HCT116 (cell line): ENCODE measurements around the gene TMEM82.

Source experiments
- EZH2 ChIP-seq: fragments of 200-600 bp; sonication (generic); IDR thresholded peaks from 2 replicates; pipeline ENCODE4 v1.6.1; 2017; ENCODE audit warnings: antibody characterized with exemption, mixed run types
- EZH2phosphoT487 ChIP-seq: fragments of 200-600 bp; IDR thresholded peaks from 2 replicates; pipeline ENCODE4 v1.6.1; 2018; ENCODE audit warnings: antibody characterized with exemption, borderline replicate concordance
- POLR2A ChIP-seq: IDR thresholded peaks from 2 replicates; pipeline ENCODE4 v1.7.0; 2011; ENCODE audit warnings: borderline replicate concordance; ENCODE audit not compliant: insufficient read depth, insufficient read length; ENCODE audit errors: extremely low read depth
- SRF ChIP-seq: IDR thresholded peaks from 2 replicates; pipeline ENCODE4 v1.6.1; 2012; ENCODE audit warnings: low read depth
- TCF7L2 ChIP-seq: IDR thresholded peaks from 2 replicates; pipeline ENCODE4 v1.7.0; 2011; ENCODE audit warnings: borderline replicate concordance, inconsistent platforms; ENCODE audit not compliant: insufficient read depth, insufficient read length; ENCODE audit errors: extremely low read depth
- ZNF274 ChIP-seq: fragments of 200-500 bp; sonication (Bioruptor generic); IDR thresholded peaks from 2 replicates; pipeline ENCODE4 v1.6.1; 2014; ENCODE audit warnings: mild to moderate bottlenecking, low read depth, low read length, inconsistent platforms
- TF ChIP-seq, protein P1 (sequence below), 3 experiments: fragments of 200-600 bp in 1 of 3; sonication (generic) in 1 of 3; IDR thresholded peaks in 2 of 3; conservative IDR thresholded peaks in 1 of 3; 2 replicates each; pipeline ENCODE4 v1.5.1; 2012 to 2017; ENCODE audit warnings: low read depth in 2 of 3, low read length in 2 of 3, antibody characterized with exemption in 1 of 3, borderline replicate concordance in 1 of 3, control low read depth in 1 of 3, mild to moderate bottlenecking in 1 of 3, mixed read lengths in 1 of 3, mixed run types in 1 of 3, moderate library complexity in 1 of 3; ENCODE audit not compliant: insufficient read depth in 1 of 3
- TF ChIP-seq, protein P2 (sequence below): IDR thresholded peaks from 2 replicates; pipeline ENCODE4 v1.6.1; 2012
- TF ChIP-seq, protein P3 (sequence below): IDR thresholded peaks from 2 replicates; pipeline ENCODE4 v1.6.1; 2012; ENCODE audit warnings: low read depth
- TF ChIP-seq, protein P4 (sequence below): IDR thresholded peaks from 2 replicates; pipeline ENCODE4 v1.6.1; 2011; ENCODE audit warnings: mild to moderate bottlenecking, low read length, moderate library complexity; ENCODE audit not compliant: insufficient replicate concordance; ENCODE audit errors: extremely low read depth

DNA sequence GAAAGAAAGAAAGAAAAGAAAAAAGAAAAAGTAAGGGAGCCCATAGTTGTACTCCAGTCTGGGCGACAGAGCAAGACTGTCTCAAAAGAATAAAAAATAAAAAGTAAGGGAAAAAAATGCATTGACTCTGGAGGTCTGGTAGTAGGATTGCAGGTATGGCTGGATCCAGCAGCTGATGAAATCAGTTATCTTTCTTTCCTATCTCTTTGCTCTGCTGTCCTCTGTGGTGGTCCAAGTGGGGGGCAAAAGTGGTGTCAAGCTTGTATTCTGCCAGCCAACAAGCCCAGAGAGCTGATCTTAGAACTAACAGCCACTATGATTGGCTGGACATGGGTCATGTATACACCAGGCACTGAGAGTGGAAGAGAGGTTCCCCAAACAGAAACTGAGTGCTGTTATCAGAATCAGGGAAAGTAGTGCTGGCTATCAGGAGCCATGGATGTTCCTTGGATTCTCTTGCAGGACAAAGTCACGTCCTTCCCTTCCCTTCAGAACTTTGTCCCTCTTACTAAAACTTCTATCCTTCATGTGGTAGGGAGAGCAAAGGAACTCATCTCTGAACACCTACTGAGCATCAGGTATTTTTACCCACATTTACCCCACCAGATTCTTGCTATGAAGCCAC lies 12.8 kb downstream of the TMEM82 start:
- TF ChIP-seq SRF (no peak), EZH2phosphoT487 (no peak), ZNF274 (no peak), POLR2A (no peak), EZH2 (no peak), TCF7L2 (no peak)
- TF ChIP-seq, protein P1, sequence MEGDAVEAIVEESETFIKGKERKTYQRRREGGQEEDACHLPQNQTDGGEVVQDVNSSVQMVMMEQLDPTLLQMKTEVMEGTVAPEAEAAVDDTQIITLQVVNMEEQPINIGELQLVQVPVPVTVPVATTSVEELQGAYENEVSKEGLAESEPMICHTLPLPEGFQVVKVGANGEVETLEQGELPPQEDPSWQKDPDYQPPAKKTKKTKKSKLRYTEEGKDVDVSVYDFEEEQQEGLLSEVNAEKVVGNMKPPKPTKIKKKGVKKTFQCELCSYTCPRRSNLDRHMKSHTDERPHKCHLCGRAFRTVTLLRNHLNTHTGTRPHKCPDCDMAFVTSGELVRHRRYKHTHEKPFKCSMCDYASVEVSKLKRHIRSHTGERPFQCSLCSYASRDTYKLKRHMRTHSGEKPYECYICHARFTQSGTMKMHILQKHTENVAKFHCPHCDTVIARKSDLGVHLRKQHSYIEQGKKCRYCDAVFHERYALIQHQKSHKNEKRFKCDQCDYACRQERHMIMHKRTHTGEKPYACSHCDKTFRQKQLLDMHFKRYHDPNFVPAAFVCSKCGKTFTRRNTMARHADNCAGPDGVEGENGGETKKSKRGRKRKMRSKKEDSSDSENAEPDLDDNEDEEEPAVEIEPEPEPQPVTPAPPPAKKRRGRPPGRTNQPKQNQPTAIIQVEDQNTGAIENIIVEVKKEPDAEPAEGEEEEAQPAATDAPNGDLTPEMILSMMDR (IDR thresholded peaks at IDR 0.05 in 2 of 3, conservative IDR thresholded peaks at IDR 0.05 in 1 of 3; ENCODE audit: borderline replicate concordance in 1 of 3, insufficient read depth in 1 of 3, low read depth in 2 of 3, low read length in 2 of 3), result no peak
- TF ChIP-seq, protein P2, sequence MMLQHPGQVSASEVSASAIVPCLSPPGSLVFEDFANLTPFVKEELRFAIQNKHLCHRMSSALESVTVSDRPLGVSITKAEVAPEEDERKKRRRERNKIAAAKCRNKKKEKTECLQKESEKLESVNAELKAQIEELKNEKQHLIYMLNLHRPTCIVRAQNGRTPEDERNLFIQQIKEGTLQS, result no peak
- TF ChIP-seq, protein P3, sequence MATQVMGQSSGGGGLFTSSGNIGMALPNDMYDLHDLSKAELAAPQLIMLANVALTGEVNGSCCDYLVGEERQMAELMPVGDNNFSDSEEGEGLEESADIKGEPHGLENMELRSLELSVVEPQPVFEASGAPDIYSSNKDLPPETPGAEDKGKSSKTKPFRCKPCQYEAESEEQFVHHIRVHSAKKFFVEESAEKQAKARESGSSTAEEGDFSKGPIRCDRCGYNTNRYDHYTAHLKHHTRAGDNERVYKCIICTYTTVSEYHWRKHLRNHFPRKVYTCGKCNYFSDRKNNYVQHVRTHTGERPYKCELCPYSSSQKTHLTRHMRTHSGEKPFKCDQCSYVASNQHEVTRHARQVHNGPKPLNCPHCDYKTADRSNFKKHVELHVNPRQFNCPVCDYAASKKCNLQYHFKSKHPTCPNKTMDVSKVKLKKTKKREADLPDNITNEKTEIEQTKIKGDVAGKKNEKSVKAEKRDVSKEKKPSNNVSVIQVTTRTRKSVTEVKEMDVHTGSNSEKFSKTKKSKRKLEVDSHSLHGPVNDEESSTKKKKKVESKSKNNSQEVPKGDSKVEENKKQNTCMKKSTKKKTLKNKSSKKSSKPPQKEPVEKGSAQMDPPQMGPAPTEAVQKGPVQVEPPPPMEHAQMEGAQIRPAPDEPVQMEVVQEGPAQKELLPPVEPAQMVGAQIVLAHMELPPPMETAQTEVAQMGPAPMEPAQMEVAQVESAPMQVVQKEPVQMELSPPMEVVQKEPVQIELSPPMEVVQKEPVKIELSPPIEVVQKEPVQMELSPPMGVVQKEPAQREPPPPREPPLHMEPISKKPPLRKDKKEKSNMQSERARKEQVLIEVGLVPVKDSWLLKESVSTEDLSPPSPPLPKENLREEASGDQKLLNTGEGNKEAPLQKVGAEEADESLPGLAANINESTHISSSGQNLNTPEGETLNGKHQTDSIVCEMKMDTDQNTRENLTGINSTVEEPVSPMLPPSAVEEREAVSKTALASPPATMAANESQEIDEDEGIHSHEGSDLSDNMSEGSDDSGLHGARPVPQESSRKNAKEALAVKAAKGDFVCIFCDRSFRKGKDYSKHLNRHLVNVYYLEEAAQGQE, result no peak
- TF ChIP-seq, protein P4, sequence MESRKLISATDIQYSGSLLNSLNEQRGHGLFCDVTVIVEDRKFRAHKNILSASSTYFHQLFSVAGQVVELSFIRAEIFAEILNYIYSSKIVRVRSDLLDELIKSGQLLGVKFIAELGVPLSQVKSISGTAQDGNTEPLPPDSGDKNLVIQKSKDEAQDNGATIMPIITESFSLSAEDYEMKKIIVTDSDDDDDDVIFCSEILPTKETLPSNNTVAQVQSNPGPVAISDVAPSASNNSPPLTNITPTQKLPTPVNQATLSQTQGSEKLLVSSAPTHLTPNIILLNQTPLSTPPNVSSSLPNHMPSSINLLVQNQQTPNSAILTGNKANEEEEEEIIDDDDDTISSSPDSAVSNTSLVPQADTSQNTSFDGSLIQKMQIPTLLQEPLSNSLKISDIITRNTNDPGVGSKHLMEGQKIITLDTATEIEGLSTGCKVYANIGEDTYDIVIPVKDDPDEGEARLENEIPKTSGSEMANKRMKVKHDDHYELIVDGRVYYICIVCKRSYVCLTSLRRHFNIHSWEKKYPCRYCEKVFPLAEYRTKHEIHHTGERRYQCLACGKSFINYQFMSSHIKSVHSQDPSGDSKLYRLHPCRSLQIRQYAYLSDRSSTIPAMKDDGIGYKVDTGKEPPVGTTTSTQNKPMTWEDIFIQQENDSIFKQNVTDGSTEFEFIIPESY, result no peak
